Erythroblast (primary cell): ENCODE measurements around the gene MBOAT1.

Source experiments
- GATA1 ChIP-seq: IDR thresholded peaks from 2 replicates; pipeline ENCODE4 v1.6.1; 2011; ENCODE audit warnings: low read depth, mild to moderate bottlenecking, control low read depth, low read length, moderate library complexity
- POLR2A ChIP-seq: IDR thresholded peaks from 2 replicates; pipeline ENCODE4 v1.6.1; 2011; ENCODE audit warnings: mild to moderate bottlenecking, low read length

- TF ChIP-seq POLR2A (no peak), GATA1 (no peak)
Observed at GRCh38 chr6:20113649-20114224, 98.5 kb downstream of the MBOAT1 start.
